H9 (cell line): ENCODE data around the gene CNDP2. TPM values are rescaled to one million over a fixed set of nuclear protein-coding genes. Genes with fewer than 3 reads are reported as not detected.

Source experiments
- DNase-seq: peaks from one replicate; pipeline ENCODE4 v3.0.0-alpha.2; 2017
- H2AFZ ChIP-seq: one replicate; pipeline ENCODE4 v1.6.1; 2013; ENCODE audit warnings: mild to moderate bottlenecking, low read length, control low read depth, moderate library complexity
- H2AK5ac ChIP-seq: 2 replicates; pipeline ENCODE4 v1.6.1; 2013; ENCODE audit warnings: low read length, control low read depth, mixed read lengths; ENCODE audit not compliant: insufficient read length
- H2BK120ac ChIP-seq: one replicate; pipeline ENCODE4 v1.6.1; 2013; ENCODE audit warnings: low read depth, mild to moderate bottlenecking, low read length, control low read depth, inconsistent platforms; ENCODE audit not compliant: poor library complexity, severe bottlenecking
- H2BK12ac ChIP-seq: 2 replicates; pipeline ENCODE4 v1.6.1; 2013; ENCODE audit warnings: low read length, control low read depth, mixed read lengths, low read depth; ENCODE audit not compliant: insufficient read length
- H2BK15ac ChIP-seq: 2 replicates; pipeline ENCODE4 v1.6.1; 2013; ENCODE audit warnings: low read depth, low read length, control low read depth
- H2BK20ac ChIP-seq: one replicate; pipeline ENCODE4 v1.6.1; 2013; ENCODE audit warnings: low read depth, mild to moderate bottlenecking, low read length, control low read depth, inconsistent platforms; ENCODE audit not compliant: poor library complexity, severe bottlenecking
- H2BK5ac ChIP-seq: 2 replicates; pipeline ENCODE4 v1.6.1; 2013; ENCODE audit warnings: low read length, control low read depth, mixed read lengths; ENCODE audit not compliant: insufficient read length
- H3K14ac ChIP-seq: 2 replicates; pipeline ENCODE4 v1.6.1; 2013; ENCODE audit warnings: low read length, control low read depth; ENCODE audit not compliant: insufficient read depth
- H3K18ac ChIP-seq: 2 replicates; pipeline ENCODE4 v1.6.1; 2013; ENCODE audit warnings: low read depth, mild to moderate bottlenecking, mixed read lengths, low read length, control low read depth; ENCODE audit not compliant: insufficient read length
- H3K23ac ChIP-seq: 2 replicates; pipeline ENCODE4 v1.6.1; 2013; ENCODE audit warnings: low read length, control low read depth, mixed read lengths, low read depth; ENCODE audit not compliant: insufficient read length
- H3K23me2 ChIP-seq: 2 replicates; pipeline ENCODE4 v1.6.1; 2013; ENCODE audit warnings: low read depth, mild to moderate bottlenecking, mixed read lengths, low read length, control low read depth; ENCODE audit not compliant: insufficient read length, poor library complexity, severe bottlenecking
- H3K27ac ChIP-seq: 2 replicates; pipeline ENCODE4 v1.5.1; 2013; ENCODE audit warnings: low read length, control low read depth, mixed read lengths, low read depth; ENCODE audit not compliant: insufficient read length
- H3K27me3 ChIP-seq: 2 replicates; pipeline ENCODE4 v1.6.1; 2013; ENCODE audit warnings: low read length, control low read depth, inconsistent platforms; ENCODE audit not compliant: insufficient read depth
- H3K4ac ChIP-seq: 2 replicates; pipeline ENCODE4 v1.6.1; 2013; ENCODE audit warnings: low read depth, mild to moderate bottlenecking, control low read depth, inconsistent platforms, low read length, moderate library complexity
- H3K4me1 ChIP-seq: 2 replicates; pipeline ENCODE4 v1.6.1; 2013; ENCODE audit warnings: low read length, control low read depth, inconsistent platforms; ENCODE audit not compliant: insufficient read depth
- H3K4me2 ChIP-seq: 2 replicates; pipeline ENCODE4 v1.6.1; 2013; ENCODE audit warnings: low read length, control low read depth, mixed read lengths; ENCODE audit not compliant: insufficient read length, insufficient read depth
- H3K56ac ChIP-seq: 2 replicates; pipeline ENCODE4 v1.6.1; 2013; ENCODE audit warnings: low read depth, mild to moderate bottlenecking, mixed read lengths, low read length, control low read depth; ENCODE audit not compliant: insufficient read length
- H3K79me1 ChIP-seq: 2 replicates; pipeline ENCODE4 v1.6.1; 2013; ENCODE audit warnings: low read depth, mild to moderate bottlenecking, moderate library complexity, low read length, control low read depth, inconsistent platforms; ENCODE audit not compliant: insufficient read depth, poor library complexity, severe bottlenecking
- H3K79me2 ChIP-seq: 2 replicates; pipeline ENCODE4 v1.6.1; 2013; ENCODE audit warnings: low read length, control low read depth, inconsistent platforms; ENCODE audit not compliant: insufficient read depth
- H3K9ac ChIP-seq: 2 replicates; pipeline ENCODE4 v1.6.1; 2013; ENCODE audit warnings: low read length, control low read depth, mixed read lengths; ENCODE audit not compliant: insufficient read length; ENCODE audit errors: extremely low read depth
- H3K9me3 ChIP-seq: one replicate; pipeline ENCODE4 v1.6.1; 2013; ENCODE audit warnings: low read depth, low read length, inconsistent platforms; ENCODE audit not compliant: control insufficient read depth
- H3T11ph ChIP-seq: one replicate; pipeline ENCODE4 v1.6.1; 2013; ENCODE audit warnings: mild to moderate bottlenecking, low read length, control low read depth, inconsistent platforms
- H4K20me1 ChIP-seq: one replicate; pipeline ENCODE4 v1.6.1; 2013; ENCODE audit not compliant: control insufficient read depth, insufficient read length, insufficient read depth
- H4K5ac ChIP-seq: 2 replicates; pipeline ENCODE4 v1.6.1; 2013; ENCODE audit warnings: low read depth, mild to moderate bottlenecking, mixed read lengths, low read length, control low read depth; ENCODE audit not compliant: insufficient read length
- H4K8ac ChIP-seq: replicated peaks from 2 replicates; pipeline ENCODE4 v1.6.1; 2013; ENCODE audit warnings: low read length, control low read depth, mixed read lengths, low read depth; ENCODE audit not compliant: insufficient read length
- H4K91ac ChIP-seq: 2 replicates; pipeline ENCODE4 v1.6.1; 2013; ENCODE audit warnings: low read depth, mild to moderate bottlenecking, moderate library complexity, mixed read lengths, low read length, control low read depth; ENCODE audit not compliant: insufficient read length
- H3K27ac Mint-ChIP-seq, 3 experiments: 2 replicates in 2 of 3; 3 replicates in 1 of 3; pipeline ENCODE4 v1.8.0; 2020 to 2021; ENCODE audit warnings: mixed read lengths in 3 of 3, mild to moderate bottlenecking in 1 of 3, moderate library complexity in 1 of 3
- H3K27me3 Mint-ChIP-seq: 2 replicates; pipeline ENCODE4 v1.8.0; 2021; ENCODE audit warnings: low read depth, mild to moderate bottlenecking, moderate library complexity, mixed read lengths
- H3K36me3 Mint-ChIP-seq, 3 experiments: 2 replicates in 2 of 3; 3 replicates in 1 of 3; pipeline ENCODE4 v1.8.0; 2020 to 2021; ENCODE audit warnings: low read depth in 3 of 3, mixed read lengths in 3 of 3; ENCODE audit not compliant: insufficient read depth in 1 of 3
- H3K4me1 Mint-ChIP-seq, 2 experiments: 2 replicates each; pipeline ENCODE4 v1.8.0; 2020; ENCODE audit warnings: mixed read lengths in 2 of 2
- H3K4me3 Mint-ChIP-seq, 2 experiments: 2 replicates in 1 of 2; 3 replicates in 1 of 2; pipeline ENCODE4 v1.8.0; 2020 to 2021; ENCODE audit warnings: mild to moderate bottlenecking in 2 of 2, mixed read lengths in 2 of 2, moderate library complexity in 1 of 2
- H3K9me3 Mint-ChIP-seq, 2 experiments: 2 replicates in 1 of 2; 3 replicates in 1 of 2; pipeline ENCODE4 v1.8.0; 2020; ENCODE audit warnings: mild to moderate bottlenecking in 2 of 2, mixed read lengths in 2 of 2, moderate library complexity in 1 of 2
- WGBS: extraction: QIAGEN DNeasy Blood & Tissue Kit; methylation state at CpG from one replicate; pipeline ENCODE4 v1.1.7; 2013; ENCODE audit warnings: missing lambda C conversion rate, low lambda C conversion rate, mixed read lengths; ENCODE audit not compliant: insufficient read length; ENCODE audit errors: extremely low coverage; 5-methylcytosine and 5-hydroxymethylcytosine counted together
- total RNA-seq: library from RNA; stranded (reverse); gene quantifications from 2 replicates; pipeline ENCODE4 v1.2.1, GENCODE V29; 2021
- TF ChIP-seq, protein P1 (sequence below): fragments of 200-600 bp; sonication (generic); conservative IDR thresholded peaks from 3 replicates; pipeline ENCODE4 v1.8.0; 2021; ENCODE audit warnings: antibody characterized with exemption, mild to moderate bottlenecking

CNDP2 gene
- total RNA-seq, 1 experiment from 2014 or later, result 212 TPM

- peaks cover 10 to 27% (median 18%) of the 10 kb centered on the region in 3 experiments for H3K36me3 Mint-ChIP-seq
- no peak overlapping the region for H2AK5ac ChIP-seq
- H3K4me3 Mint-ChIP-seq, result no peak overlapping the region
- H3K18ac ChIP-seq, result no peak overlapping the region
- WGBS, result no CpG with 5 or more reads among the region's 9 CpGs
- H2BK120ac ChIP-seq, result no peak overlapping the region
- H3K27me3 Mint-ChIP-seq, result peaks cover 8% of the 10 kb centered on the region
- no peak overlapping the region for H4K91ac ChIP-seq
- no peak overlapping the region for H3K4ac ChIP-seq
- H3K23ac ChIP-seq, result no peak overlapping the region
- no peak overlapping the region for H3K56ac ChIP-seq
- no peak overlapping the region for H3K27ac Mint-ChIP-seq
- no peak overlapping the region for H2BK20ac ChIP-seq
- no peak overlapping the region for H4K5ac ChIP-seq
- H3K14ac ChIP-seq, result no peak overlapping the region
- no peak overlapping the region for H2AFZ ChIP-seq
- no peak overlapping the region for H2BK12ac ChIP-seq
- no peak overlapping the region for H3K4me2 ChIP-seq
- H3K79me1 ChIP-seq, result no peaks in the 10 kb centered on the region
- no peak overlapping the region for H2BK15ac ChIP-seq
- H3K4me1 Mint-ChIP-seq, result no peaks in the 10 kb centered on the region; a peak in 1 of 4 replicates
- peaks cover 39 to 53% of the 10 kb centered on the region in 2 experiments for H3K9me3 Mint-ChIP-seq
- TF ChIP-seq, protein P1, sequence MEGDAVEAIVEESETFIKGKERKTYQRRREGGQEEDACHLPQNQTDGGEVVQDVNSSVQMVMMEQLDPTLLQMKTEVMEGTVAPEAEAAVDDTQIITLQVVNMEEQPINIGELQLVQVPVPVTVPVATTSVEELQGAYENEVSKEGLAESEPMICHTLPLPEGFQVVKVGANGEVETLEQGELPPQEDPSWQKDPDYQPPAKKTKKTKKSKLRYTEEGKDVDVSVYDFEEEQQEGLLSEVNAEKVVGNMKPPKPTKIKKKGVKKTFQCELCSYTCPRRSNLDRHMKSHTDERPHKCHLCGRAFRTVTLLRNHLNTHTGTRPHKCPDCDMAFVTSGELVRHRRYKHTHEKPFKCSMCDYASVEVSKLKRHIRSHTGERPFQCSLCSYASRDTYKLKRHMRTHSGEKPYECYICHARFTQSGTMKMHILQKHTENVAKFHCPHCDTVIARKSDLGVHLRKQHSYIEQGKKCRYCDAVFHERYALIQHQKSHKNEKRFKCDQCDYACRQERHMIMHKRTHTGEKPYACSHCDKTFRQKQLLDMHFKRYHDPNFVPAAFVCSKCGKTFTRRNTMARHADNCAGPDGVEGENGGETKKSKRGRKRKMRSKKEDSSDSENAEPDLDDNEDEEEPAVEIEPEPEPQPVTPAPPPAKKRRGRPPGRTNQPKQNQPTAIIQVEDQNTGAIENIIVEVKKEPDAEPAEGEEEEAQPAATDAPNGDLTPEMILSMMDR, result no peak
- H3K27ac ChIP-seq, result no peak overlapping the region
- H3K9me3 ChIP-seq, result peaks cover 10% of the 10 kb centered on the region
- H3T11ph ChIP-seq, result no peak overlapping the region
- H3K9ac ChIP-seq, result no peak overlapping the region
- H4K20me1 ChIP-seq, result no peaks in the 10 kb centered on the region
- no peaks in the 10 kb centered on the region for H3K27me3 ChIP-seq
- no peaks in the 10 kb centered on the region for H3K4me1 ChIP-seq
- no peak for DNase-seq
- no peak overlapping the region for H4K8ac ChIP-seq
- H3K79me2 ChIP-seq, result no peaks in the 10 kb centered on the region
- no peak overlapping the region for H2BK5ac ChIP-seq
- H3K23me2 ChIP-seq, result no peaks in the 10 kb centered on the region
These were observed 50.8 kb downstream of the CNDP2 start for GRCh38 chr18:74546751-74547530.
